IMR-90 (cell line): Measurements from ENCODE around the gene TPD52L2. TPM values are rescaled to one million over a fixed set of nuclear protein-coding genes. Genes with fewer than 3 reads are reported as not detected.

Source experiments
- ATAC-seq: fragments of 200-7000 bp; cut with Tn5 transposase; 2 replicates; pipeline ENCODE4 v1.9.1; 2020; ENCODE audit warnings: low read depth, mild to moderate bottlenecking, moderate library complexity
- BruUV-seq: library from RNA; stranded (reverse); fragments of 400-500 nt; replicated peaks from 2 replicates; lab custom pipeline; 2021; lab: Mats Ljungman, UMichigan
- CTCF ChIA-PET: fragments of 300-600 bp; formaldehyde crosslinking; extraction: SDS; loops from one replicate; lab custom pipeline; 2021; ENCODE audit warnings: antibody characterized with exemption; lab: Yijun Ruan, JAX
- POLR2A ChIA-PET: fragments of 300-600 bp; sonication (Branson Sonifier 250); formaldehyde crosslinking; loops from one replicate; lab custom pipeline; 2022; ENCODE audit warnings: antibody characterized with exemption; ENCODE audit not compliant: unreplicated experiment; lab: Charles Lee
- DNase-seq: peaks from one replicate; pipeline ENCODE4 v3.0.0; 2013
- H2AFZ ChIP-seq: replicated peaks from 2 replicates; pipeline ENCODE3; 2013; ENCODE audit warnings: low read length, mild to moderate bottlenecking; ENCODE audit not compliant: poor library complexity
- H2AK5ac ChIP-seq: 2 replicates; pipeline ENCODE4 v1.6.1; 2013; ENCODE audit warnings: low read depth, low read length, inconsistent platforms
- H2AK9ac ChIP-seq: replicated peaks from 2 replicates; pipeline ENCODE3; 2013; ENCODE audit warnings: mild to moderate bottlenecking, low read depth, low read length, moderate library complexity; ENCODE audit not compliant: poor library complexity
- H2BK120ac ChIP-seq: 2 replicates; pipeline ENCODE4 v1.6.1; 2013; ENCODE audit warnings: low read depth, low read length, inconsistent platforms
- H2BK15ac ChIP-seq: 3 replicates; pipeline ENCODE4 v1.6.1; 2013; ENCODE audit warnings: low read depth, low read length, inconsistent platforms
- H2BK20ac ChIP-seq: 2 replicates; pipeline ENCODE4 v1.6.1; 2013; ENCODE audit warnings: low read depth, mild to moderate bottlenecking, inconsistent platforms, low read length, moderate library complexity
- H2BK5ac ChIP-seq: 2 replicates; pipeline ENCODE4 v1.6.1; 2013; ENCODE audit warnings: mild to moderate bottlenecking, low read depth, low read length, inconsistent platforms; ENCODE audit not compliant: poor library complexity, severe bottlenecking
- H3K14ac ChIP-seq: replicated peaks from 2 replicates; pipeline ENCODE4 v1.6.1; 2013; ENCODE audit warnings: low read depth, low read length, inconsistent platforms
- H3K18ac ChIP-seq: 2 replicates; pipeline ENCODE4 v1.6.1; 2013; ENCODE audit warnings: low read depth, low read length, control low read depth
- H3K23ac ChIP-seq: 2 replicates; pipeline ENCODE4 v1.6.1; 2013; ENCODE audit warnings: low read depth, low read length, inconsistent platforms
- H3K27ac ChIP-seq: 2 replicates; pipeline ENCODE4 v1.5.1; 2013; ENCODE audit warnings: mild to moderate bottlenecking, control low read depth, low read length; ENCODE audit not compliant: insufficient read depth
- H3K27me3 ChIP-seq: 2 replicates; pipeline ENCODE4 v1.6.1; 2013; ENCODE audit warnings: low read length; ENCODE audit not compliant: control insufficient read depth, insufficient read depth
- H3K36me3 ChIP-seq: 2 replicates; pipeline ENCODE4 v1.6.1; 2013; ENCODE audit warnings: low read length, mixed read lengths; ENCODE audit not compliant: control insufficient read depth, insufficient read depth
- H3K4ac ChIP-seq: 2 replicates; pipeline ENCODE4 v1.6.1; 2013; ENCODE audit warnings: low read depth, low read length, inconsistent platforms
- H3K4me1 ChIP-seq: 2 replicates; pipeline ENCODE4 v1.6.1; 2013; ENCODE audit warnings: low read length, mixed read lengths; ENCODE audit not compliant: control insufficient read depth, insufficient read depth
- H3K4me2 ChIP-seq: 2 replicates; pipeline ENCODE4 v1.6.1; 2013; ENCODE audit warnings: low read depth, mild to moderate bottlenecking, control low read depth, low read length, moderate library complexity
- H3K4me3 ChIP-seq: 2 replicates; pipeline ENCODE4 v1.5.1; 2013; ENCODE audit warnings: low read depth, mild to moderate bottlenecking, control low read depth, low read length, moderate library complexity; ENCODE audit not compliant: insufficient read depth
- H3K56ac ChIP-seq: 2 replicates; pipeline ENCODE4 v1.6.1; 2013; ENCODE audit warnings: low read length, inconsistent platforms; ENCODE audit not compliant: insufficient read depth; ENCODE audit errors: extremely low read depth
- H3K79me1 ChIP-seq, 2 experiments: 2 replicates each; pipeline ENCODE4 v1.6.1; 2013; ENCODE audit warnings: low read length in 2 of 2, inconsistent platforms in 1 of 2, low read depth in 1 of 2
- H3K9ac ChIP-seq: 2 replicates; pipeline ENCODE4 v1.6.1; 2013; ENCODE audit warnings: low read depth, low read length, control low read depth
- H3K9me1 ChIP-seq: 2 replicates; pipeline ENCODE4 v1.6.1; 2013; ENCODE audit warnings: low read length, inconsistent platforms; ENCODE audit not compliant: insufficient read depth
- H3K9me3 ChIP-seq: 2 replicates; pipeline ENCODE4 v1.6.1; 2013; ENCODE audit warnings: low read length; ENCODE audit not compliant: control insufficient read depth, insufficient read depth
- H4K20me1 ChIP-seq: 2 replicates; pipeline ENCODE4 v1.6.1; 2013; ENCODE audit warnings: low read length, inconsistent platforms; ENCODE audit not compliant: insufficient read depth
- H4K5ac ChIP-seq: 2 replicates; pipeline ENCODE4 v1.6.1; 2013; ENCODE audit warnings: mild to moderate bottlenecking, low read depth, low read length, control low read depth
- H4K8ac ChIP-seq, 2 experiments: 2 replicates each; pipeline ENCODE4 v1.6.1; 2013; ENCODE audit warnings: low read depth in 2 of 2, low read length in 2 of 2, control low read depth in 1 of 2, inconsistent platforms in 1 of 2
- H4K91ac ChIP-seq: 2 replicates; pipeline ENCODE4 v1.6.1; 2013; ENCODE audit warnings: low read depth, low read length, inconsistent platforms; ENCODE audit not compliant: insufficient read depth
- BHLHE40 ChIP-seq: fragments of 150-350 bp; IDR thresholded peaks from 2 replicates; pipeline ENCODE4 v1.6.1; 2016; ENCODE audit warnings: mild to moderate bottlenecking, low read depth, low read length
- CEBPB ChIP-seq: IDR thresholded peaks from 2 replicates; pipeline ENCODE4 v1.6.1; 2012; ENCODE audit warnings: low read depth, low read length, improper control_type of control experiment
- CHD1 ChIP-seq: IDR thresholded peaks from 2 replicates; pipeline ENCODE4 v1.6.1; 2012; ENCODE audit warnings: low read depth, low read length, improper control_type of control experiment
- FOS ChIP-seq: fragments of 150-350 bp; IDR thresholded peaks from 2 replicates; pipeline ENCODE4 v1.6.1; 2016; ENCODE audit warnings: low read depth, low read length
- MAFK ChIP-seq: IDR thresholded peaks from 2 replicates; pipeline ENCODE4 v1.6.1; 2012; ENCODE audit warnings: low read depth, low read length, improper control_type of control experiment
- MAZ ChIP-seq: IDR thresholded peaks from 2 replicates; pipeline ENCODE4 v1.6.1; 2012; ENCODE audit warnings: low read depth, mild to moderate bottlenecking, low read length, improper control_type of control experiment, moderate library complexity, borderline replicate concordance
- MXI1 ChIP-seq: IDR thresholded peaks from 2 replicates; pipeline ENCODE4 v1.6.1; 2012; ENCODE audit warnings: low read depth, mild to moderate bottlenecking, low read length, moderate library complexity, borderline replicate concordance
- NFE2L2 ChIP-seq: fragments of 150-350 bp; IDR thresholded peaks from 2 replicates; pipeline ENCODE4 v1.6.1; 2016; ENCODE audit warnings: low read depth, mild to moderate bottlenecking, low read length
- POLR2A ChIP-seq: IDR thresholded peaks from 2 replicates; pipeline ENCODE4 v1.6.1; 2012; ENCODE audit warnings: mild to moderate bottlenecking, low read depth, low read length
- RAD21 ChIP-seq: IDR thresholded peaks from 2 replicates; pipeline ENCODE4 v1.6.1; 2012; ENCODE audit warnings: low read length, improper control_type of control experiment
- RCOR1 ChIP-seq: IDR thresholded peaks from 2 replicates; pipeline ENCODE4 v1.6.1; 2012; ENCODE audit warnings: mild to moderate bottlenecking, low read length, improper control_type of control experiment; ENCODE audit not compliant: insufficient replicate concordance
- RFX5 ChIP-seq: IDR thresholded peaks from 2 replicates; pipeline ENCODE4 v1.8.0; 2012; ENCODE audit warnings: low read depth, mild to moderate bottlenecking, low read length, moderate library complexity
- SMC3 ChIP-seq: fragments of 150-350 bp; IDR thresholded peaks from 2 replicates; pipeline ENCODE4 v1.6.1; 2016; ENCODE audit warnings: low read depth, mild to moderate bottlenecking, antibody characterized with exemption, low read length, moderate library complexity
- WGBS, 2 experiments: methylation state at CpG; one replicate each; pipeline versions ENCODE4 v1.1.5 to v1.1.7; 2013; ENCODE audit warnings: missing lambda C conversion rate in 2 of 2; ENCODE audit not compliant: insufficient read length in 1 of 2; ENCODE audit errors: extremely low coverage in 2 of 2; 5-methylcytosine and 5-hydroxymethylcytosine counted together
- dilution Hi-C: fragments of 300-500 bp; cut with HindIII; formaldehyde crosslinking; loops from one replicate; pipeline ENCODE4 v1.14.3; 2018; ENCODE audit warnings: low sequenced_read_pairs; ENCODE audit not compliant: unreplicated experiment
- in situ Hi-C: fragments of 300-500 bp; cut with MboI; formaldehyde crosslinking; loops from 3 replicates; pipeline ENCODE4 v1.14.3; 2019; ENCODE audit warnings: low sequenced_read_pairs, inconsistent platforms, mixed read lengths
- intact Hi-C: fragments of 100-400 bp; cut with micrococcal nuclease; formaldehyde crosslinking; loops from 2 replicates; pipeline ENCODE4 v1.10.0; 2022
- polyA plus RNA-seq, 3 experiments: library from polyadenylated mRNA; depleted of rRNA; stranded (reverse); fragments of >200 nt; gene quantifications; 2 replicates each; pipeline ENCODE4 v1.2.3, GENCODE V29; 2012; ENCODE audit warnings: low replicate concordance in 1 of 3
- total RNA-seq: library from RNA; depleted of rRNA; stranded (reverse); fragments of >200 nt; gene quantifications from 2 replicates; pipeline ENCODE4 v1.2.3, GENCODE V29; 2012
- TF ChIP-seq, protein P1 (sequence below): fragments of 150-350 bp; IDR thresholded peaks from 2 replicates; pipeline ENCODE4 v1.6.1; 2016; ENCODE audit warnings: low read depth, mild to moderate bottlenecking, low read length, moderate library complexity, borderline replicate concordance
- TF ChIP-seq, protein P2 (sequence below): conservative IDR thresholded peaks from 2 replicates; pipeline ENCODE4 v1.5.1; 2012; ENCODE audit warnings: mild to moderate bottlenecking, low read depth, low read length, improper control_type of control experiment

TPD52L2 gene
- total and polyA plus RNA-seq, 2 of the 4 experiments (the other 2 are of a cell fraction) = 113 to 189 TPM

DNA sequence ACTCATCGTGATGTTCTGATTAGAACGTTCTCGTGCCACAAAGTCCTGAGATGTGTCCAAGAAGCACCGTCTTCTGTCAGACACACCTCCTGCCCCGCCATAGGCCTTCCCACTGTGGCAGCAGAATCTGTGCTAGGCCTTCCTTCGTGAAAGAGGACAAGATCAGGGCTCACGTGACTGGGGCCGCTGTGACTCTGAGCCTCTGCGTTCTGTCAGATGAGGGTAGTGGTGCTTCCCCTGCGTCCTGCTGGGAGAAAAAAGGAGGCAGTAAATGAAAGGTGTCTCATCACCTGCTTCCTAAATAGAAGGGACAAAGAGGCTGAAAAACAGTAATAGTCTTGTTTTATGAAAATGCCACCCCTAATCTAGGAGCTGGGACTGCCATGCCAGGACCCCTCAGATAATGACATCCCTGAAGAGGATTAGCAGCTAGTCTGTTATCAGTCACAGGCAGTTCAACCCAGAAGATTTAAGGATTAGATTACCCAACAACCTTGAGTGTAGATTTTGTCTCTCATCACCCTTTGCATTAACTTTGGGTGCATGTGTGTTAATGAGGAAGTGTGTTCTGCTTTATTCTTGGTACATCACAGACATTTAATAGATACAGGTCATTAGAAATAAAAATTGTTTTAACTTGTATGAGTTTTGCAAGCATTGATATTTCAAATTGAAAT is 34.0 kb downstream of the TPD52L2 start:
- Histone ChIP-seq H3K36me3 (peaks cover 12% of the 10 kb centered on the region), H2AFZ (no peak overlapping the region), H3K4me3 (no peak overlapping the region), H4K5ac (no peak overlapping the region), H3K4ac (no peak overlapping the region), H4K20me1 (peaks cover 86% of the 10 kb centered on the region), H3K27me3 (no peaks in the 10 kb centered on the region), H3K9me3 (no peaks in the 10 kb centered on the region), H4K91ac (no peak overlapping the region), H3K56ac (no peak overlapping the region), H3K9ac (no peak overlapping the region), H2BK15ac (no peak overlapping the region), H2BK5ac (no peak overlapping the region), H3K23ac (no peak overlapping the region), H4K8ac (no peak overlapping the region), H3K4me1 (peaks cover 13% of the 10 kb centered on the region), H2BK20ac (no peak overlapping the region), H2BK120ac (no peak overlapping the region), H3K4me2 (no peak overlapping the region), H2AK9ac (no peak overlapping the region), H3K9me1 (peaks cover 21% of the 10 kb centered on the region), H2AK5ac (no peak overlapping the region), H3K14ac (no peak overlapping the region), H3K79me1 (peaks cover 2 to 71% of the 10 kb centered on the region in 2 experiments; a peak in 3 of 4 replicates), H3K27ac (no peak overlapping the region), H3K18ac (no peak overlapping the region)
- CTCF ChIA-PET = no interaction called here
- intact Hi-C loops (no loop called here), dilution Hi-C loops (no loop called here), in situ Hi-C loops (no loop called here)
- WGBS, 2 experiments = 88% methylated on average over 3 of the region's 10 CpGs; no CpG with 5 or more reads in 1 of the 2 experiments
- ATAC-seq (no peak), DNase-seq (no peak)
- TF ChIP-seq NFE2L2 (no peak), BHLHE40 (no peak), POLR2A (no peak), CHD1 (no peak), SMC3 (no peak), MAZ (no peak), RFX5 (no peak), MXI1 (no peak), CEBPB (no peak), FOS (no peak), RCOR1 (no peak), MAFK (no peak), RAD21 (no peak)
- TF ChIP-seq, protein P1, sequence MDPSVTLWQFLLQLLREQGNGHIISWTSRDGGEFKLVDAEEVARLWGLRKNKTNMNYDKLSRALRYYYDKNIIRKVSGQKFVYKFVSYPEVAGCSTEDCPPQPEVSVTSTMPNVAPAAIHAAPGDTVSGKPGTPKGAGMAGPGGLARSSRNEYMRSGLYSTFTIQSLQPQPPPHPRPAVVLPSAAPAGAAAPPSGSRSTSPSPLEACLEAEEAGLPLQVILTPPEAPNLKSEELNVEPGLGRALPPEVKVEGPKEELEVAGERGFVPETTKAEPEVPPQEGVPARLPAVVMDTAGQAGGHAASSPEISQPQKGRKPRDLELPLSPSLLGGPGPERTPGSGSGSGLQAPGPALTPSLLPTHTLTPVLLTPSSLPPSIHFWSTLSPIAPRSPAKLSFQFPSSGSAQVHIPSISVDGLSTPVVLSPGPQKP = no peak
- TF ChIP-seq, protein P2, sequence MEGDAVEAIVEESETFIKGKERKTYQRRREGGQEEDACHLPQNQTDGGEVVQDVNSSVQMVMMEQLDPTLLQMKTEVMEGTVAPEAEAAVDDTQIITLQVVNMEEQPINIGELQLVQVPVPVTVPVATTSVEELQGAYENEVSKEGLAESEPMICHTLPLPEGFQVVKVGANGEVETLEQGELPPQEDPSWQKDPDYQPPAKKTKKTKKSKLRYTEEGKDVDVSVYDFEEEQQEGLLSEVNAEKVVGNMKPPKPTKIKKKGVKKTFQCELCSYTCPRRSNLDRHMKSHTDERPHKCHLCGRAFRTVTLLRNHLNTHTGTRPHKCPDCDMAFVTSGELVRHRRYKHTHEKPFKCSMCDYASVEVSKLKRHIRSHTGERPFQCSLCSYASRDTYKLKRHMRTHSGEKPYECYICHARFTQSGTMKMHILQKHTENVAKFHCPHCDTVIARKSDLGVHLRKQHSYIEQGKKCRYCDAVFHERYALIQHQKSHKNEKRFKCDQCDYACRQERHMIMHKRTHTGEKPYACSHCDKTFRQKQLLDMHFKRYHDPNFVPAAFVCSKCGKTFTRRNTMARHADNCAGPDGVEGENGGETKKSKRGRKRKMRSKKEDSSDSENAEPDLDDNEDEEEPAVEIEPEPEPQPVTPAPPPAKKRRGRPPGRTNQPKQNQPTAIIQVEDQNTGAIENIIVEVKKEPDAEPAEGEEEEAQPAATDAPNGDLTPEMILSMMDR = no peak
- BruUV-seq = no TSS peak
- POLR2A ChIA-PET = no interaction called here
